Vagina (tissue), 2 donors: ENCODE data around the gene USP12.
"Not testable (repeated sequence)": the region's sequence is repeated elsewhere in the genome, so short reads cannot be mapped to it uniquely, and the experiment has no call there.

Experiments used
- CTCF ChIP-seq, 3 experiments: fragments of 450-650 bp in 2 of 3; fragments of 200-600 bp in 1 of 3; sonication (generic) in 1 of 3; IDR thresholded peaks; one replicate each; pipeline ENCODE4 v1.5.1; 2017 to 2019; ENCODE audit warnings: antibody characterized with exemption in 3 of 3, mild to moderate bottlenecking in 2 of 3, moderate library complexity in 2 of 3
- POLR2A ChIP-seq, 2 donors: fragments of 450-650 bp; IDR thresholded peaks; one replicate each; pipeline ENCODE4 v1.6.1; 2017; ENCODE audit warnings: antibody characterized with exemption in 2 of 2, mild to moderate bottlenecking in 2 of 2, moderate library complexity in 2 of 2

- not testable (repeated sequence) for TF ChIP-seq CTCF, POLR2A (IDR thresholded peaks at IDR 0.05)
Measured at GRCh38 chr13:27066123-27066522, 105.5 kb downstream of the USP12 start.
